ENCODE data around the gene ERGIC1.

- TF ChIP-seq CTCF (IDR thresholded peaks at IDR 0.05) (no peak), POLR2A (IDR thresholded peaks at IDR 0.05) (no peak), EP300 (IDR thresholded peaks at IDR 0.05) (no peak)
Measured at GRCh38 chr5:172945151-172945550, 111.1 kb downstream of the ERGIC1 start.

Data from tibial nerve (tissue), 4 donors.